Measurements from ENCODE around the gene YWHAB. TPM values are rescaled to one million over a fixed set of nuclear protein-coding genes. Genes with fewer than 3 reads are reported as not detected.

YWHAB gene
- total RNA-seq, 4 donors from 2014 or later: 110 to 170 (median 133) TPM

DNA sequence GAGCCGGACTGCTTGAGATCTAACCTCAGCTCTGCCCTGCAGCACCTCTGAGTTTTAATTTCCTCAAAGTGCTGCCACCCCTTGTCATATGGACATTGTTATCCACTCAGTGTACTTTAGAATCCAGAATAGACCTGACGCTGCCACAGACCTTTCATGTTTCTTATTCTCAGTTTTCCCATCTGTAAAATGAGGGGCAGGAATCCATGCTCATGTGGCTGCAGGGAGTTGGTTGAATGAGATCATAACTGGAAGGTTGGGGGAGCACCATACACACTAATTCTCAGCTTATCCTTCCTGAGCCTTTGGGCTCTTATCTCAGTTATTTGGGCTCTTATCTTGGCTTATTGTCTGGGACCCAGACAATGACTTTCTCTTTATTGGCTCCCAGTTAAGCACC is 26.7 kb downstream of the YWHAB start:
- no peak overlapping the region for H3K4me3 ChIP-seq
- intact Hi-C loops (cut with DNase I): no loop called here
- no peaks in the 10 kb centered on the region for H3K9me3 ChIP-seq
- H3K27me3 ChIP-seq: no peaks in the 10 kb centered on the region
- no peak overlapping the region for H3K27ac ChIP-seq
- DNase-seq: no peak
- WGBS, 2 donors: 92 to 100% methylated on average over 1 to 2 of the region's 2 CpGs
- peaks cover 0 to 38% (median 5%) of the 10 kb centered on the region in 3 donors for H3K36me3 ChIP-seq
- H3K4me1 ChIP-seq: peaks cover 5 to 27% (median 8%) of the 10 kb centered on the region in 3 donors
- no peak for TF ChIP-seq POLR2A (IDR thresholded peaks at IDR 0.05)
- TF ChIP-seq, protein P1, sequence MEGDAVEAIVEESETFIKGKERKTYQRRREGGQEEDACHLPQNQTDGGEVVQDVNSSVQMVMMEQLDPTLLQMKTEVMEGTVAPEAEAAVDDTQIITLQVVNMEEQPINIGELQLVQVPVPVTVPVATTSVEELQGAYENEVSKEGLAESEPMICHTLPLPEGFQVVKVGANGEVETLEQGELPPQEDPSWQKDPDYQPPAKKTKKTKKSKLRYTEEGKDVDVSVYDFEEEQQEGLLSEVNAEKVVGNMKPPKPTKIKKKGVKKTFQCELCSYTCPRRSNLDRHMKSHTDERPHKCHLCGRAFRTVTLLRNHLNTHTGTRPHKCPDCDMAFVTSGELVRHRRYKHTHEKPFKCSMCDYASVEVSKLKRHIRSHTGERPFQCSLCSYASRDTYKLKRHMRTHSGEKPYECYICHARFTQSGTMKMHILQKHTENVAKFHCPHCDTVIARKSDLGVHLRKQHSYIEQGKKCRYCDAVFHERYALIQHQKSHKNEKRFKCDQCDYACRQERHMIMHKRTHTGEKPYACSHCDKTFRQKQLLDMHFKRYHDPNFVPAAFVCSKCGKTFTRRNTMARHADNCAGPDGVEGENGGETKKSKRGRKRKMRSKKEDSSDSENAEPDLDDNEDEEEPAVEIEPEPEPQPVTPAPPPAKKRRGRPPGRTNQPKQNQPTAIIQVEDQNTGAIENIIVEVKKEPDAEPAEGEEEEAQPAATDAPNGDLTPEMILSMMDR (IDR thresholded peaks at IDR 0.05): no peak

DNA sequence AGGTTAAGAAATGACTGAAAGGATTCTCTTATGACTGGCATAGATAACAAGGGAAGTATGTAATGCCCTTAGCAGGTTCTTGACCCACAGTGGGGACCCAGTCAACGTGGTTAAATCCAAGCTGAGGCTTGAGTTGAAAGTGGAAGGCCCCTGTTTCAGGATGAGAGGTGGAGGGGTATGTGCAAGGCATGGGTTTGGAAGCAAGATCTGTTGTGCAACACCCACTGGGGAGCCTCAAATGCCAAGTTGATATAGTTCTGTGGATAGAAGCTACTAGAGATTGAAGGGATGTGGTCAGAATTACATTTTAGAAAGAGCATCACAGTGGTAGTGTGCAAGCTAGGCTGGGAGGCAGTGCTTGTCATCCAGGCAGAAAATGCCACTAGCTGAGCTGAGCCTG is 29.4 kb downstream of the YWHAB start:
- intact Hi-C loops (cut with DNase I): no loop called here

DNA sequence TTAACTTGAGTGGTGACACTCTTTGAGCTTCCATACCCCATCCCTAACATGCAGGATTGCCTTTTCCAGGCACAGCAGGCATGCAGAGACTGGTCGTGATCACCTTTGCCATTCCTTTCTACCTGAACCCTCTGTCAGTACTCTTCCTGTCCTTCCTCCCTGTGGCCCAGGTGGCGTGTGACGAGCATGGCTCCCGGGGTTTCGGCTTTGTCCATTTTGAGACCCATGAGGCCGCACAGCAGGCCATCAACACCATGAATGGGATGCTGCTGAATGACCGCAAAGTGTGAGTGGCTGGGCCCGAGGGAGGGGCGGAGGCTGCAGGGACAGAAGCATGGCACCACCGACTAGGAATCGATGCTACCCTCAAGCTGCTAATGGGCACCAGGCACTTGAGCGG is 31.1 kb downstream of the YWHAB start:
- Histone ChIP-seq H3K27me3 (no peaks in the 10 kb centered on the region), H3K36me3 (peaks cover 0 to 30% (median 0%) of the 10 kb centered on the region in 3 donors), H3K4me3 (no peak overlapping the region), H3K4me1 (no peaks in the 10 kb centered on the region), H3K9me3 (no peaks in the 10 kb centered on the region), H3K27ac (no peak overlapping the region)
- intact Hi-C loops (cut with DNase I): no loop called here
- 85 to 95% methylated on average over 7 to 8 of the region's 12 CpGs for WGBS, 2 donors
- TF ChIP-seq, protein P1 (IDR thresholded peaks at IDR 0.05): no peak
- no peak for TF ChIP-seq POLR2A (IDR thresholded peaks at IDR 0.05)
- DNase-seq: no peak

More for the DNA sequence above, 29.4 kb downstream of the YWHAB start:
- Histone ChIP-seq H3K4me1 (peaks cover 3 to 16% (median 5%) of the 10 kb centered on the region in 3 donors), H3K36me3 (peaks cover 0 to 26% (median 0%) of the 10 kb centered on the region in 3 donors), H3K4me3 (no peak overlapping the region), H3K9me3 (no peaks in the 10 kb centered on the region), H3K27me3 (no peaks in the 10 kb centered on the region), H3K27ac (no peak overlapping the region)
- WGBS, 2 donors: 62 to 71% methylated on average over 1 of the region's 1 CpG
- TF ChIP-seq, protein P1 (IDR thresholded peaks at IDR 0.05): no peak
- TF ChIP-seq POLR2A (IDR thresholded peaks at IDR 0.05): no peak
- no peak for DNase-seq

DNA sequence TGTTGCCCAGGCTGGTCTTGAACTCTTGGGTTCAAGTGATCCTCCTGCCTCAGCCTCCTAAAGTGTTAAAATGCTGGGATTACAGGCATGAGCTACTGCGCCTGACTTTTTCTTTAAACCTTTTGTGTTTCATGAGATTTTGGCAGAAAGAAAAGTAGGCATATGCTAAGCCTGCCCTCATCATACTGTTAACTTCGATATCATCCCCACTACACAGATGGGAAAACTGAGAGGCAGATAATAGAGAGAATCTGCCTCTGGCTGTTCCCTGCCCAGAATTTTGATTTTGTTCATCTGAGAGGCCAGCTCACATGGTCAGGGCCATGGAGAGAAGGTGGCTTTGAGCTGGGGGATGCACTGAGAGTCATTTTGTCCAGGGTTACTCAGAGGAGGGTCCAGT is 31.9 kb downstream of the YWHAB start:
- no peak for TF ChIP-seq POLR2A (IDR thresholded peaks at IDR 0.05)
- TF ChIP-seq, protein P1 (IDR thresholded peaks at IDR 0.05): no peak
- no peak for DNase-seq
- intact Hi-C loops (cut with DNase I): no loop called here
- no peak overlapping the region for H3K27ac ChIP-seq
- peaks cover 0 to 36% (median 0%) of the 10 kb centered on the region in 3 donors for H3K36me3 ChIP-seq
- WGBS, 2 donors: 91 to 95% methylated on average over 1 to 2 of the region's 2 CpGs
- no peaks in the 10 kb centered on the region for H3K4me1 ChIP-seq
- no peak overlapping the region for H3K4me3 ChIP-seq
- H3K27me3 ChIP-seq: no peaks in the 10 kb centered on the region
- H3K9me3 ChIP-seq: no peaks in the 10 kb centered on the region

- no peaks in the 10 kb centered on the region for H3K9me3 ChIP-seq
- no peaks in the 10 kb centered on the region for H3K4me1 ChIP-seq
- no peak for TF ChIP-seq POLR2A (IDR thresholded peaks at IDR 0.05)
- TF ChIP-seq, protein P1 (IDR thresholded peaks at IDR 0.05): no peak
- no peak overlapping the region for H3K27ac ChIP-seq
- no peak for DNase-seq
- intact Hi-C loops (cut with DNase I): no loop called here
- H3K36me3 ChIP-seq: peaks cover 0 to 27% (median 0%) of the 10 kb centered on the region in 3 donors
- H3K4me3 ChIP-seq: no peak overlapping the region
- 97 to 98% methylated on average over 3 of the region's 3 CpGs for WGBS, 2 donors
- H3K27me3 ChIP-seq: no peaks in the 10 kb centered on the region
Measured at GRCh38 chr20:44918342-44918741, 32.8 kb downstream of the YWHAB start.
